ENCODE measurements around the gene TMEM63C. TPM values are rescaled to one million over a fixed set of nuclear protein-coding genes. Genes with fewer than 3 reads are reported as not detected.

TMEM63C gene
- total RNA-seq, 1 experiment from 2014 or later: 5.7 TPM

DNA sequence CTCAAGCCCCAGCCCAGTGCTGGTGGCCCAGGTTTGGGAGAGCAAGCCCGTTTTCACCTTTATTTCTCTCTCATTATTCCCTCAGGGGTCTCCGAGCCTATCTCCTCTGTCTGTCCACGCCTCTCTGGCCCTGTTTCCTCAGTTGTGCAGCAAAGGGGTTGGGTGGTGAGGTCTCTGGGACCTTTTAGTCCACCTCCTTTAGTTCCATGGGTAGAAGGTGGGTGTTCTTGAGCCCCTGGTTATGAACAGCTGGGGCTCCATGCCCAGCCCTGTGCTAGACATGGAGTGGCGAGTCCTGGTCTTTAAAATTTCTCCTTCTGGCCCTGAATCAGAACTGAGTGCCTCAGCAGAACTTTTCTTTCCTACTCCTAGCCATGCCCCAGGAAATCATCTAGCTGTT, 90.7 kb downstream of the TMEM63C start (continued):
- TF ChIP-seq, protein P1, sequence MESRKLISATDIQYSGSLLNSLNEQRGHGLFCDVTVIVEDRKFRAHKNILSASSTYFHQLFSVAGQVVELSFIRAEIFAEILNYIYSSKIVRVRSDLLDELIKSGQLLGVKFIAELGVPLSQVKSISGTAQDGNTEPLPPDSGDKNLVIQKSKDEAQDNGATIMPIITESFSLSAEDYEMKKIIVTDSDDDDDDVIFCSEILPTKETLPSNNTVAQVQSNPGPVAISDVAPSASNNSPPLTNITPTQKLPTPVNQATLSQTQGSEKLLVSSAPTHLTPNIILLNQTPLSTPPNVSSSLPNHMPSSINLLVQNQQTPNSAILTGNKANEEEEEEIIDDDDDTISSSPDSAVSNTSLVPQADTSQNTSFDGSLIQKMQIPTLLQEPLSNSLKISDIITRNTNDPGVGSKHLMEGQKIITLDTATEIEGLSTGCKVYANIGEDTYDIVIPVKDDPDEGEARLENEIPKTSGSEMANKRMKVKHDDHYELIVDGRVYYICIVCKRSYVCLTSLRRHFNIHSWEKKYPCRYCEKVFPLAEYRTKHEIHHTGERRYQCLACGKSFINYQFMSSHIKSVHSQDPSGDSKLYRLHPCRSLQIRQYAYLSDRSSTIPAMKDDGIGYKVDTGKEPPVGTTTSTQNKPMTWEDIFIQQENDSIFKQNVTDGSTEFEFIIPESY (IDR thresholded peaks at IDR 0.05; ENCODE audit: extremely low read depth, insufficient replicate concordance, low read length): no peak
- TF ChIP-seq ZFX (IDR thresholded peaks at IDR 0.05) (no peak), POLR2A (IDR thresholded peaks at IDR 0.05; ENCODE audit: borderline replicate concordance, extremely low read depth, insufficient read depth, insufficient read length) (no peak), FOSL1 (IDR thresholded peaks at IDR 0.05; ENCODE audit: low read depth) (no peak), YY1 (IDR thresholded peaks at IDR 0.05; ENCODE audit: extremely low read depth, insufficient replicate concordance, low read depth, low read length) (no peak)

DNA sequence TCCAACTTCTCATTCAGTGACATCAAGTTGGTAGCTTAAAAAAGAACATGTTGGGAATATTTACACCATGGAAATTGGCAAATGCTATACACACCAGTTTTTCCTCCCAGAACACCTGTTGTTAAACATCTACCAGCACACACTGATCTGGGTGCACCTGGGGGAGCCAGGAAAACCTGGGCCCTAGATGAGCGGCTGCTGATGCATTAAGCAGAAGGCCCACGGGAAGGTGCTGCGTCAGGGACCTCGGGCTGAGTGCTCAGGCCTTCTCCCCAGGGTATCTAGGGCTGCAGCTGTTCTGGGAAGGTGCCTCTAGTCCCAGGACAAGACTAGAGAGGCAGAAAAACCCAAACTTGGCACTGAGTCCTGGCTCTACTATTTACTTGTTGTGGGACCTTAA, 92.2 kb downstream of the TMEM63C start:
- Histone ChIP-seq H3K9me2 (ENCODE audit: insufficient read depth) (no peaks in the 10 kb centered on the region), H3K4me1 (ENCODE audit: control insufficient read depth in 1 of 2, insufficient read depth in 2 of 2, low read length in 2 of 2) (no peaks in the 10 kb centered on the region), H4K20me1 (ENCODE audit: insufficient read depth) (no peaks in the 10 kb centered on the region), H3K9me3 (ENCODE audit: control insufficient read depth in 1 of 2, insufficient read depth in 1 of 2, low read depth in 1 of 2, low read length in 2 of 2) (no peaks in the 10 kb centered on the region), H3K9ac (ENCODE audit: low read length) (no peak overlapping the region), H3K79me2 (ENCODE audit: insufficient read depth, low read length) (no peaks in the 10 kb centered on the region), H3K27me3 (ENCODE audit: insufficient read depth, low read length) (no peaks in the 10 kb centered on the region), H2AFZ (ENCODE audit: low read depth, low read length, poor library complexity, severe bottlenecking) (no peak overlapping the region), H3K4me3 (replicated peaks in 1 of 2; ENCODE audit: low read depth in 1 of 2, low read length in 2 of 2) (no peak overlapping the region), H3K27ac (ENCODE audit: low read depth, low read length) (no peak overlapping the region), H3K36me3 (ENCODE audit: control insufficient read depth in 1 of 2, insufficient read depth in 2 of 2, low read length in 2 of 2) (no peaks in the 10 kb centered on the region; a peak in 1 of 4 replicates), H3K4me2 (ENCODE audit: low read length) (no peak overlapping the region)
- ChIA-PET RAD21 (ENCODE audit: low non-redundant PET in 1 of 2, low total read pairs in 2 of 2, uncharacterized antibody in 2 of 2, unreplicated experiment in 2 of 2) (no interaction called here), CTCF (no interaction called here), POLR2A (no interaction called here)
- intact Hi-C loops (cut with micrococcal nuclease): no loop called here
- DNase-seq (ENCODE audit: low read depth, low spot score) (no peak), ATAC-seq (no peak)
- BruUV-seq (replicated peaks): no TSS peak
- no peak for TF ChIP-seq CEBPB (IDR thresholded peaks at IDR 0.05; ENCODE audit: low read depth)
- TF ChIP-seq ELF1 (IDR thresholded peaks at IDR 0.05; ENCODE audit: borderline replicate concordance, low read depth): no peak
- TF ChIP-seq SP1 (IDR thresholded peaks at IDR 0.05; ENCODE audit: low read depth): no peak
- TF ChIP-seq, protein P2, sequence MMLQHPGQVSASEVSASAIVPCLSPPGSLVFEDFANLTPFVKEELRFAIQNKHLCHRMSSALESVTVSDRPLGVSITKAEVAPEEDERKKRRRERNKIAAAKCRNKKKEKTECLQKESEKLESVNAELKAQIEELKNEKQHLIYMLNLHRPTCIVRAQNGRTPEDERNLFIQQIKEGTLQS (IDR thresholded peaks at IDR 0.05): no peak
- TF ChIP-seq CBX3 (IDR thresholded peaks at IDR 0.05; ENCODE audit: low read depth): no peak
- TF ChIP-seq POLR2AphosphoS5 (IDR thresholded peaks at IDR 0.05; ENCODE audit: low read depth, low read length): no peak
- TF ChIP-seq, protein P3, sequence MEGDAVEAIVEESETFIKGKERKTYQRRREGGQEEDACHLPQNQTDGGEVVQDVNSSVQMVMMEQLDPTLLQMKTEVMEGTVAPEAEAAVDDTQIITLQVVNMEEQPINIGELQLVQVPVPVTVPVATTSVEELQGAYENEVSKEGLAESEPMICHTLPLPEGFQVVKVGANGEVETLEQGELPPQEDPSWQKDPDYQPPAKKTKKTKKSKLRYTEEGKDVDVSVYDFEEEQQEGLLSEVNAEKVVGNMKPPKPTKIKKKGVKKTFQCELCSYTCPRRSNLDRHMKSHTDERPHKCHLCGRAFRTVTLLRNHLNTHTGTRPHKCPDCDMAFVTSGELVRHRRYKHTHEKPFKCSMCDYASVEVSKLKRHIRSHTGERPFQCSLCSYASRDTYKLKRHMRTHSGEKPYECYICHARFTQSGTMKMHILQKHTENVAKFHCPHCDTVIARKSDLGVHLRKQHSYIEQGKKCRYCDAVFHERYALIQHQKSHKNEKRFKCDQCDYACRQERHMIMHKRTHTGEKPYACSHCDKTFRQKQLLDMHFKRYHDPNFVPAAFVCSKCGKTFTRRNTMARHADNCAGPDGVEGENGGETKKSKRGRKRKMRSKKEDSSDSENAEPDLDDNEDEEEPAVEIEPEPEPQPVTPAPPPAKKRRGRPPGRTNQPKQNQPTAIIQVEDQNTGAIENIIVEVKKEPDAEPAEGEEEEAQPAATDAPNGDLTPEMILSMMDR (IDR thresholded peaks at IDR 0.05 in 2 of 3, conservative IDR thresholded peaks at IDR 0.05 in 1 of 3; ENCODE audit: borderline replicate concordance in 1 of 3, insufficient read depth in 1 of 3, low read depth in 2 of 3, low read length in 2 of 3): no peak

Measured in HCT116 (cell line).